H9 (cell line): ENCODE measurements around the gene ZNF423. TPM values are rescaled to one million over a fixed set of nuclear protein-coding genes. Genes with fewer than 3 reads are reported as not detected.

ENCODE experiments used
- DNase-seq: peaks from one replicate; pipeline ENCODE4 v3.0.0-alpha.2; 2017
- H2AFZ ChIP-seq: one replicate; pipeline ENCODE4 v1.6.1; 2013; ENCODE audit warnings: mild to moderate bottlenecking, low read length, control low read depth, moderate library complexity
- H2AK5ac ChIP-seq: 2 replicates; pipeline ENCODE4 v1.6.1; 2013; ENCODE audit warnings: low read length, control low read depth, mixed read lengths; ENCODE audit not compliant: insufficient read length
- H2BK120ac ChIP-seq: one replicate; pipeline ENCODE4 v1.6.1; 2013; ENCODE audit warnings: low read depth, mild to moderate bottlenecking, low read length, control low read depth, inconsistent platforms; ENCODE audit not compliant: poor library complexity, severe bottlenecking
- H2BK12ac ChIP-seq: 2 replicates; pipeline ENCODE4 v1.6.1; 2013; ENCODE audit warnings: low read length, control low read depth, mixed read lengths, low read depth; ENCODE audit not compliant: insufficient read length
- H2BK15ac ChIP-seq: 2 replicates; pipeline ENCODE4 v1.6.1; 2013; ENCODE audit warnings: low read depth, low read length, control low read depth
- H2BK20ac ChIP-seq: one replicate; pipeline ENCODE4 v1.6.1; 2013; ENCODE audit warnings: low read depth, mild to moderate bottlenecking, low read length, control low read depth, inconsistent platforms; ENCODE audit not compliant: poor library complexity, severe bottlenecking
- H2BK5ac ChIP-seq: 2 replicates; pipeline ENCODE4 v1.6.1; 2013; ENCODE audit warnings: low read length, control low read depth, mixed read lengths; ENCODE audit not compliant: insufficient read length
- H3K14ac ChIP-seq: 2 replicates; pipeline ENCODE4 v1.6.1; 2013; ENCODE audit warnings: low read length, control low read depth; ENCODE audit not compliant: insufficient read depth
- H3K18ac ChIP-seq: 2 replicates; pipeline ENCODE4 v1.6.1; 2013; ENCODE audit warnings: low read depth, mild to moderate bottlenecking, mixed read lengths, low read length, control low read depth; ENCODE audit not compliant: insufficient read length
- H3K23ac ChIP-seq: 2 replicates; pipeline ENCODE4 v1.6.1; 2013; ENCODE audit warnings: low read length, control low read depth, mixed read lengths, low read depth; ENCODE audit not compliant: insufficient read length
- H3K23me2 ChIP-seq: 2 replicates; pipeline ENCODE4 v1.6.1; 2013; ENCODE audit warnings: low read depth, mild to moderate bottlenecking, mixed read lengths, low read length, control low read depth; ENCODE audit not compliant: insufficient read length, poor library complexity, severe bottlenecking
- H3K27ac ChIP-seq: 2 replicates; pipeline ENCODE4 v1.5.1; 2013; ENCODE audit warnings: low read length, control low read depth, mixed read lengths, low read depth; ENCODE audit not compliant: insufficient read length
- H3K27me3 ChIP-seq: 2 replicates; pipeline ENCODE4 v1.6.1; 2013; ENCODE audit warnings: low read length, control low read depth, inconsistent platforms; ENCODE audit not compliant: insufficient read depth
- H3K4ac ChIP-seq: 2 replicates; pipeline ENCODE4 v1.6.1; 2013; ENCODE audit warnings: low read depth, mild to moderate bottlenecking, control low read depth, inconsistent platforms, low read length, moderate library complexity
- H3K4me1 ChIP-seq: 2 replicates; pipeline ENCODE4 v1.6.1; 2013; ENCODE audit warnings: low read length, control low read depth, inconsistent platforms; ENCODE audit not compliant: insufficient read depth
- H3K4me2 ChIP-seq: 2 replicates; pipeline ENCODE4 v1.6.1; 2013; ENCODE audit warnings: low read length, control low read depth, mixed read lengths; ENCODE audit not compliant: insufficient read length, insufficient read depth
- H3K56ac ChIP-seq: 2 replicates; pipeline ENCODE4 v1.6.1; 2013; ENCODE audit warnings: low read depth, mild to moderate bottlenecking, mixed read lengths, low read length, control low read depth; ENCODE audit not compliant: insufficient read length
- H3K79me1 ChIP-seq: 2 replicates; pipeline ENCODE4 v1.6.1; 2013; ENCODE audit warnings: low read depth, mild to moderate bottlenecking, moderate library complexity, low read length, control low read depth, inconsistent platforms; ENCODE audit not compliant: insufficient read depth, poor library complexity, severe bottlenecking
- H3K79me2 ChIP-seq: 2 replicates; pipeline ENCODE4 v1.6.1; 2013; ENCODE audit warnings: low read length, control low read depth, inconsistent platforms; ENCODE audit not compliant: insufficient read depth
- H3K9ac ChIP-seq: 2 replicates; pipeline ENCODE4 v1.6.1; 2013; ENCODE audit warnings: low read length, control low read depth, mixed read lengths; ENCODE audit not compliant: insufficient read length; ENCODE audit errors: extremely low read depth
- H3K9me3 ChIP-seq: one replicate; pipeline ENCODE4 v1.6.1; 2013; ENCODE audit warnings: low read depth, low read length, inconsistent platforms; ENCODE audit not compliant: control insufficient read depth
- H3T11ph ChIP-seq: one replicate; pipeline ENCODE4 v1.6.1; 2013; ENCODE audit warnings: mild to moderate bottlenecking, low read length, control low read depth, inconsistent platforms
- H4K20me1 ChIP-seq: one replicate; pipeline ENCODE4 v1.6.1; 2013; ENCODE audit not compliant: control insufficient read depth, insufficient read length, insufficient read depth
- H4K5ac ChIP-seq: 2 replicates; pipeline ENCODE4 v1.6.1; 2013; ENCODE audit warnings: low read depth, mild to moderate bottlenecking, mixed read lengths, low read length, control low read depth; ENCODE audit not compliant: insufficient read length
- H4K8ac ChIP-seq: replicated peaks from 2 replicates; pipeline ENCODE4 v1.6.1; 2013; ENCODE audit warnings: low read length, control low read depth, mixed read lengths, low read depth; ENCODE audit not compliant: insufficient read length
- H4K91ac ChIP-seq: 2 replicates; pipeline ENCODE4 v1.6.1; 2013; ENCODE audit warnings: low read depth, mild to moderate bottlenecking, moderate library complexity, mixed read lengths, low read length, control low read depth; ENCODE audit not compliant: insufficient read length
- H3K27ac Mint-ChIP-seq, 3 experiments: 2 replicates in 2 of 3; 3 replicates in 1 of 3; pipeline ENCODE4 v1.8.0; 2020 to 2021; ENCODE audit warnings: mixed read lengths in 3 of 3, mild to moderate bottlenecking in 1 of 3, moderate library complexity in 1 of 3
- H3K27me3 Mint-ChIP-seq: 2 replicates; pipeline ENCODE4 v1.8.0; 2021; ENCODE audit warnings: low read depth, mild to moderate bottlenecking, moderate library complexity, mixed read lengths
- H3K36me3 Mint-ChIP-seq, 3 experiments: 2 replicates in 2 of 3; 3 replicates in 1 of 3; pipeline ENCODE4 v1.8.0; 2020 to 2021; ENCODE audit warnings: low read depth in 3 of 3, mixed read lengths in 3 of 3; ENCODE audit not compliant: insufficient read depth in 1 of 3
- H3K4me1 Mint-ChIP-seq, 2 experiments: 2 replicates each; pipeline ENCODE4 v1.8.0; 2020; ENCODE audit warnings: mixed read lengths in 2 of 2
- H3K4me3 Mint-ChIP-seq, 2 experiments: 2 replicates in 1 of 2; 3 replicates in 1 of 2; pipeline ENCODE4 v1.8.0; 2020 to 2021; ENCODE audit warnings: mild to moderate bottlenecking in 2 of 2, mixed read lengths in 2 of 2, moderate library complexity in 1 of 2
- H3K9me3 Mint-ChIP-seq, 2 experiments: 2 replicates in 1 of 2; 3 replicates in 1 of 2; pipeline ENCODE4 v1.8.0; 2020; ENCODE audit warnings: mild to moderate bottlenecking in 2 of 2, mixed read lengths in 2 of 2, moderate library complexity in 1 of 2
- WGBS: extraction: QIAGEN DNeasy Blood & Tissue Kit; methylation state at CpG from one replicate; pipeline ENCODE4 v1.1.7; 2013; ENCODE audit warnings: missing lambda C conversion rate, low lambda C conversion rate, mixed read lengths; ENCODE audit not compliant: insufficient read length; ENCODE audit errors: extremely low coverage; 5-methylcytosine and 5-hydroxymethylcytosine counted together
- total RNA-seq: library from RNA; stranded (reverse); gene quantifications from 2 replicates; pipeline ENCODE4 v1.2.1, GENCODE V29; 2021
- TF ChIP-seq, protein P1 (sequence below): fragments of 200-600 bp; sonication (generic); conservative IDR thresholded peaks from 3 replicates; pipeline ENCODE4 v1.8.0; 2021; ENCODE audit warnings: antibody characterized with exemption, mild to moderate bottlenecking

ZNF423 gene
- total RNA-seq, 1 experiment from 2014 or later: 51.5 TPM

DNA sequence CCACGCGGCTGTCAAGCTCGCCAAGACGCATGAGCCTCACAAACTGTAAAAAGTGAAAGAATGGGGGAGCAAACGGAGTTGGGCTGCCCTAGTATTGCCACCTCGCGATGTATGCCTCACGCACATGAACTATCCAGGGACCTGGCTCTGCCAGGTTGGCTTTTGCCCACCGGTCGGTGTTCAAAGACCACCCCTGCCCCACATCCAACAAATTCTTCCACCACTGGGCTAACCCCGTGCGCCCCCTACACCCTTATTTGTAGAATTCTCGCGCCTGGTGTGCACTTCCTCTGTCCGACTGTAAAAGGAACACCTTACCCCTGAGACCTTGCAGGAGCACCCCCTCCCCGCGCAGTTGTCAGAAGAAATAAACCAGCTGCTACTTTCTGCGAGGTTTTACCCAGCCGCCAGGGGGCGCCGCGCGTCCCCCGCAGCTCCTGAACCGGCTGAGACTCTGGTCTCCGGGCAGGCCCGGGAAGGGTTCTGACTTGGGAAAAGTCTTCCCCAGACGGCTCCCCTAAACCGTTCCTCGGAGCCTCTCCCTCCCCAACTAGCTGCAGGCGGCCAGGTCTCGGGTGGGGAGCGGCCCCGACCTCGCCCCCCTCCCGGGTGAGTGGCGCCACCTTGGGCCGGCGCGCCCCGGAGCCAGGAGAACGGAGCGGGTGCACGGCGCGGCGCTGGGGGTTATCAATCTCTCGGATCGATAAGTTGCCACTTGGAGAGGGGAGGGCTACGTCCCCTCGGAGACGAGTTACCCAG lies 1.7 kb upstream of the ZNF423 start:
- no peaks in the 10 kb centered on the region; the same call in 1 of the 2 replicates for H3K4me1 ChIP-seq
- H2BK12ac ChIP-seq: no peak overlapping the region
- no peak overlapping the region for H3K27ac ChIP-seq
- no peak overlapping the region for H3K4ac ChIP-seq
- TF ChIP-seq, protein P1, sequence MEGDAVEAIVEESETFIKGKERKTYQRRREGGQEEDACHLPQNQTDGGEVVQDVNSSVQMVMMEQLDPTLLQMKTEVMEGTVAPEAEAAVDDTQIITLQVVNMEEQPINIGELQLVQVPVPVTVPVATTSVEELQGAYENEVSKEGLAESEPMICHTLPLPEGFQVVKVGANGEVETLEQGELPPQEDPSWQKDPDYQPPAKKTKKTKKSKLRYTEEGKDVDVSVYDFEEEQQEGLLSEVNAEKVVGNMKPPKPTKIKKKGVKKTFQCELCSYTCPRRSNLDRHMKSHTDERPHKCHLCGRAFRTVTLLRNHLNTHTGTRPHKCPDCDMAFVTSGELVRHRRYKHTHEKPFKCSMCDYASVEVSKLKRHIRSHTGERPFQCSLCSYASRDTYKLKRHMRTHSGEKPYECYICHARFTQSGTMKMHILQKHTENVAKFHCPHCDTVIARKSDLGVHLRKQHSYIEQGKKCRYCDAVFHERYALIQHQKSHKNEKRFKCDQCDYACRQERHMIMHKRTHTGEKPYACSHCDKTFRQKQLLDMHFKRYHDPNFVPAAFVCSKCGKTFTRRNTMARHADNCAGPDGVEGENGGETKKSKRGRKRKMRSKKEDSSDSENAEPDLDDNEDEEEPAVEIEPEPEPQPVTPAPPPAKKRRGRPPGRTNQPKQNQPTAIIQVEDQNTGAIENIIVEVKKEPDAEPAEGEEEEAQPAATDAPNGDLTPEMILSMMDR: peak; percentile 96
- H2BK5ac ChIP-seq: no peak overlapping the region
- H3K56ac ChIP-seq: no peak overlapping the region
- peaks cover 29 to 31% of the 10 kb centered on the region in 2 experiments for H3K4me1 Mint-ChIP-seq
- no peak overlapping the region for H2BK20ac ChIP-seq
- H3K4me3 Mint-ChIP-seq: peak overlapping the region; percentile 57 to 86
- H3K18ac ChIP-seq: no peak overlapping the region
- H2AFZ ChIP-seq: no peak overlapping the region
- no CpG with 5 or more reads among the region's 52 CpGs for WGBS
- H2AK5ac ChIP-seq: no peak overlapping the region
- peak; percentile 88 for DNase-seq
- no peak overlapping the region for H2BK120ac ChIP-seq
- H3K79me2 ChIP-seq: peaks cover 12% of the 10 kb centered on the region; the same call in 1 of the 2 replicates
- H4K5ac ChIP-seq: no peak overlapping the region
- H4K91ac ChIP-seq: no peak overlapping the region
- no peaks in the 10 kb centered on the region for H4K20me1 ChIP-seq
- peaks cover 23% of the 10 kb centered on the region for H3K23me2 ChIP-seq
- H3K36me3 Mint-ChIP-seq: peaks cover 0 to 12% (median 0%) of the 10 kb centered on the region in 3 experiments; a peak in 2 of 7 replicates
- no peaks in the 10 kb centered on the region for H3K9me3 Mint-ChIP-seq
- H3K23ac ChIP-seq: no peak overlapping the region
- no peak overlapping the region for H4K8ac ChIP-seq
- H3K14ac ChIP-seq: no peak overlapping the region
- H3K27me3 Mint-ChIP-seq: peaks cover 42% of the 10 kb centered on the region
- H3K9ac ChIP-seq: no peak overlapping the region
- H3T11ph ChIP-seq: no peak overlapping the region
- peak overlapping the region; percentile 65 for H3K4me2 ChIP-seq
- H3K9me3 ChIP-seq: no peaks in the 10 kb centered on the region
- H3K27me3 ChIP-seq: peaks cover 2% of the 10 kb centered on the region; the same call in 1 of the 2 replicates
- no peak overlapping the region for H2BK15ac ChIP-seq
- H3K79me1 ChIP-seq: no peaks in the 10 kb centered on the region
- H3K27ac Mint-ChIP-seq: no peak overlapping the region
